ENCODE data around the gene DEXI. TPM values are rescaled to one million over a fixed set of nuclear protein-coding genes. Genes with fewer than 3 reads are reported as not detected.

DEXI gene
- total RNA-seq, 1 donor from 2014 or later, result 35.6 TPM

DNA sequence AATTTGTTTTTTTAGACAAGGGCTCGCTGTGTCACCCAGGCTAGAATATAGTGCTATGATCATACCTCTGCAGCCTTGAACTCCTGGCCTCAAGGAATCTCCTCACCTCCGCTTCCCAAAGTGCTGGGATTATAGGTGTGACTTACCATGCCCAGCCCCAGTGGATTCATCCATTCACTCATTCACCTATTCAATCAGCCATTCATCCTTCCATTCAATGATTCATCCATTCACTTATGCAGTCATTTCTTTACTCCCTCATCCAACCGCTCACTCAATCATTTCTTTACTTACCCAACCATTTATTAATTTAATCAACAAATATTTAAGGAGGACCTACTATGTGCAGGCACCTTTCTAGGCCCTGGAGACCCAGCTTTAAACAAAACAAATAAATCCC, 25.7 kb downstream of the DEXI start:
- no peak for DNase-seq (ENCODE audit: low read depth, low spot score)
- H3K4me3 Mint-ChIP-seq, result no peak overlapping the region
- no peaks in the 10 kb centered on the region for H3K36me3 Mint-ChIP-seq (ENCODE audit: low read depth)
- no peaks in the 10 kb centered on the region for H3K9me3 Mint-ChIP-seq
- no peak overlapping the region for H3K27ac Mint-ChIP-seq (ENCODE audit: unreplicated experiment)
- peaks cover 5% of the 10 kb centered on the region for H3K4me1 Mint-ChIP-seq
- H3K27me3 Mint-ChIP-seq (ENCODE audit: low read depth), result no peaks in the 10 kb centered on the region
- TF ChIP-seq, protein P1, sequence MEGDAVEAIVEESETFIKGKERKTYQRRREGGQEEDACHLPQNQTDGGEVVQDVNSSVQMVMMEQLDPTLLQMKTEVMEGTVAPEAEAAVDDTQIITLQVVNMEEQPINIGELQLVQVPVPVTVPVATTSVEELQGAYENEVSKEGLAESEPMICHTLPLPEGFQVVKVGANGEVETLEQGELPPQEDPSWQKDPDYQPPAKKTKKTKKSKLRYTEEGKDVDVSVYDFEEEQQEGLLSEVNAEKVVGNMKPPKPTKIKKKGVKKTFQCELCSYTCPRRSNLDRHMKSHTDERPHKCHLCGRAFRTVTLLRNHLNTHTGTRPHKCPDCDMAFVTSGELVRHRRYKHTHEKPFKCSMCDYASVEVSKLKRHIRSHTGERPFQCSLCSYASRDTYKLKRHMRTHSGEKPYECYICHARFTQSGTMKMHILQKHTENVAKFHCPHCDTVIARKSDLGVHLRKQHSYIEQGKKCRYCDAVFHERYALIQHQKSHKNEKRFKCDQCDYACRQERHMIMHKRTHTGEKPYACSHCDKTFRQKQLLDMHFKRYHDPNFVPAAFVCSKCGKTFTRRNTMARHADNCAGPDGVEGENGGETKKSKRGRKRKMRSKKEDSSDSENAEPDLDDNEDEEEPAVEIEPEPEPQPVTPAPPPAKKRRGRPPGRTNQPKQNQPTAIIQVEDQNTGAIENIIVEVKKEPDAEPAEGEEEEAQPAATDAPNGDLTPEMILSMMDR (conservative IDR thresholded peaks at IDR 0.05), result no peak

- H3K4me3 Mint-ChIP-seq, result no peak overlapping the region
- H3K27ac Mint-ChIP-seq (ENCODE audit: unreplicated experiment), result no peak overlapping the region
- peaks cover 3% of the 10 kb centered on the region for H3K27me3 Mint-ChIP-seq (ENCODE audit: low read depth)
- no peak for DNase-seq (ENCODE audit: low read depth, low spot score)
- H3K36me3 Mint-ChIP-seq (ENCODE audit: low read depth), result no peaks in the 10 kb centered on the region
- H3K4me1 Mint-ChIP-seq, result no peaks in the 10 kb centered on the region
- TF ChIP-seq, protein P1 (conservative IDR thresholded peaks at IDR 0.05), result no peak
- H3K9me3 Mint-ChIP-seq, result no peaks in the 10 kb centered on the region
Measured at GRCh38 chr16:10911267-10911666, 31.0 kb downstream of the DEXI start.

- Mint-ChIP-seq H3K4me3 (no peak overlapping the region), H3K27ac (ENCODE audit: unreplicated experiment) (no peak overlapping the region), H3K4me1 (no peaks in the 10 kb centered on the region), H3K27me3 (ENCODE audit: low read depth) (peaks cover 3% of the 10 kb centered on the region), H3K36me3 (ENCODE audit: low read depth) (no peaks in the 10 kb centered on the region), H3K9me3 (no peaks in the 10 kb centered on the region)
- TF ChIP-seq, protein P1 (conservative IDR thresholded peaks at IDR 0.05), result no peak
- DNase-seq (ENCODE audit: low read depth, low spot score), result no peak
Measured at GRCh38 chr16:10907757-10908045, 34.6 kb downstream of the DEXI start.

DNA sequence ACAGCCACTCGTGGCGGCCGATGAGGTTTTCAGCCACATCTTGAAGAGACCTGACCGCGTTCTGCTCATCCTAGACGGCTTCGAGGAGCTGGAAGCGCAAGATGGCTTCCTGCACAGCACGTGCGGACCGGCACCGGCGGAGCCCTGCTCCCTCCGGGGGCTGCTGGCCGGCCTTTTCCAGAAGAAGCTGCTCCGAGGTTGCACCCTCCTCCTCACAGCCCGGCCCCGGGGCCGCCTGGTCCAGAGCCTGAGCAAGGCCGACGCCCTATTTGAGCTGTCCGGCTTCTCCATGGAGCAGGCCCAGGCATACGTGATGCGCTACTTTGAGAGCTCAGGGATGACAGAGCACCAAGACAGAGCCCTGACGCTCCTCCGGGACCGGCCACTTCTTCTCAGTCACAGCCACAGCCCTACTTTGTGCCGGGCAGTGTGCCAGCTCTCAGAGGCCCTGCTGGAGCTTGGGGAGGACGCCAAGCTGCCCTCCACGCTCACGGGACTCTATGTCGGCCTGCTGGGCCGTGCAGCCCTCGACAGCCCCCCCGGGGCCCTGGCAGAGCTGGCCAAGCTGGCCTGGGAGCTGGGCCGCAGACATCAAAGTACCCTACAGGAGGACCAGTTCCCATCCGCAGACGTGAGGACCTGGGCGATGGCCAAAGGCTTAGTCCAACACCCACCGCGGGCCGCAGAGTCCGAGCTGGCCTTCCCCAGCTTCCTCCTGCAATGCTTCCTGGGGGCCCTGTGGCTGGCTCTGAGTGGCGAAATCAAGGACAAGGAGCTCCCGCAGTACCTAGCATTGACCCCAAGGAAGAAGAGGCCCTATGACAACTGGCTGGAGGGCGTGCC, 35.1 kb downstream of the DEXI start:
- Mint-ChIP-seq H3K4me1 (no peaks in the 10 kb centered on the region), H3K9me3 (no peaks in the 10 kb centered on the region), H3K27ac (ENCODE audit: unreplicated experiment) (no peak overlapping the region), H3K4me3 (no peak overlapping the region), H3K27me3 (ENCODE audit: low read depth) (peaks cover 3% of the 10 kb centered on the region), H3K36me3 (ENCODE audit: low read depth) (no peaks in the 10 kb centered on the region)
- no peak for DNase-seq (ENCODE audit: low read depth, low spot score)
- TF ChIP-seq, protein P1 (conservative IDR thresholded peaks at IDR 0.05), result no peak

- Mint-ChIP-seq H3K27ac (ENCODE audit: unreplicated experiment) (no peak overlapping the region), H3K4me3 (no peak overlapping the region), H3K36me3 (ENCODE audit: low read depth) (no peaks in the 10 kb centered on the region), H3K9me3 (no peaks in the 10 kb centered on the region), H3K4me1 (no peaks in the 10 kb centered on the region), H3K27me3 (ENCODE audit: low read depth) (peaks cover 3% of the 10 kb centered on the region)
- TF ChIP-seq, protein P1 (conservative IDR thresholded peaks at IDR 0.05), result no peak
- no peak for DNase-seq (ENCODE audit: low read depth, low spot score)
Measured at GRCh38 chr16:10906482-10906881, 35.8 kb downstream of the DEXI start.

Measured in neural crest cell (in vitro differentiated cells).